ENCODE results near the gene CCP110. TPM values are rescaled to one million over a fixed set of nuclear protein-coding genes. Genes with fewer than 3 reads are reported as not detected.

The CCP110 gene, protein sequence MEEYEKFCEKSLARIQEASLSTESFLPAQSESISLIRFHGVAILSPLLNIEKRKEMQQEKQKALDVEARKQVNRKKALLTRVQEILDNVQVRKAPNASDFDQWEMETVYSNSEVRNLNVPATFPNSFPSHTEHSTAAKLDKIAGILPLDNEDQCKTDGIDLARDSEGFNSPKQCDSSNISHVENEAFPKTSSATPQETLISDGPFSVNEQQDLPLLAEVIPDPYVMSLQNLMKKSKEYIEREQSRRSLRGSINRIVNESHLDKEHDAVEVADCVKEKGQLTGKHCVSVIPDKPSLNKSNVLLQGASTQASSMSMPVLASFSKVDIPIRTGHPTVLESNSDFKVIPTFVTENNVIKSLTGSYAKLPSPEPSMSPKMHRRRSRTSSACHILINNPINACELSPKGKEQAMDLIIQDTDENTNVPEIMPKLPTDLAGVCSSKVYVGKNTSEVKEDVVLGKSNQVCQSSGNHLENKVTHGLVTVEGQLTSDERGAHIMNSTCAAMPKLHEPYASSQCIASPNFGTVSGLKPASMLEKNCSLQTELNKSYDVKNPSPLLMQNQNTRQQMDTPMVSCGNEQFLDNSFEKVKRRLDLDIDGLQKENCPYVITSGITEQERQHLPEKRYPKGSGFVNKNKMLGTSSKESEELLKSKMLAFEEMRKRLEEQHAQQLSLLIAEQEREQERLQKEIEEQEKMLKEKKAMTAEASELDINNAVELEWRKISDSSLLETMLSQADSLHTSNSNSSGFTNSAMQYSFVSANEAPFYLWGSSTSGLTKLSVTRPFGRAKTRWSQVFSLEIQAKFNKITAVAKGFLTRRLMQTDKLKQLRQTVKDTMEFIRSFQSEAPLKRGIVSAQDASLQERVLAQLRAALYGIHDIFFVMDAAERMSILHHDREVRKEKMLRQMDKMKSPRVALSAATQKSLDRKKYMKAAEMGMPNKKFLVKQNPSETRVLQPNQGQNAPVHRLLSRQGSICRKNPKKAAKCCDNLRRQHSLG
- 24.8 and 25.5 TPM in 2 replicates for total RNA-seq
- long read RNA-seq, full-length matches to known transcripts, result 1 of 89 reads
- long read RNA-seq, partial matches to known transcripts, result 73 of 89 reads
- long read RNA-seq, other reads (novel, unspliced or antisense), result 15 of 89 reads

DNA sequence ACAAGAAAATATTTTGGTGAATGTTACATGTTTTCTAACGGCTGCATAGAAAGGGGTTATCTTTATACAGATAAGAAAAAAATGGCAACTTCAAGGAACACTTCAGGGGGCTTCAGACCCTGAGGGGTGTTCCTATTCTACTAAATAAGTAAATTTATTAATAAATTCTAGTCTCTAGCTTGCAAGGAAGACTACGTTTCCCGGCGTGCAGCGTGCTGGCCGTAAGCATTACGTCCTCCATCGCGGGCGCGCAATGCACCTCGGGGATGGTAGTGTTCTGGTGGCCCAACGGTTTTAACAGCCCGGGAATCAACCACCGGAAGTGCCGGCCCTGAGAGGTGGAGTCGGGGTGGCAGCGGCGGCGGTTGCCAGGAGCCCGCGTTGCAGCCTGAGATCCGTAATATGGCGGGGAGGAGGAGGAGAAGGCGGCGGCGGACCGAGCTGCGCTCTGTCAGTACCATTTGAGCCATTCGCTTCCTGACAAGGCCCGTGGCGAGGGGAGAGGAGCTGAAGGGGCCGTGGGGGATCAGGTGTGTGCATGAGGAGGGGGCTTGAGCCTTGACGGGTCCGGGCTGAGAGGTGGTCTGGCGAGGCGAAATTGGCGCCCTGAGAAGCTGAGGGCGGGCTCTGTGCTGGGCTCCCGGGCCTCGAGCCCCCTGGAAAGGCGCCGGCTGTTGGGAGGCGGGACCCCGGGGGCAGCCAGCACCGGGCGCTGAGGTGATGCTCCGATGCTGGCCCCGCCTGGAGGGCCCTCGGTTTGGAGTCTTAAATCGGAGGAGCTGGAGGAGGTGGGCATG is at the start of gene CCP110:
Gene CCP110, plus strand, starts transcription at position 384 of the 797 bp plus-strand sequence. CDS start 3,940 bp downstream, outside the sequence.
- H3K4me1 Mint-ChIP-seq (ENCODE audit: low read depth), result peaks cover 37% of the 10 kb centered on the region

DNA sequence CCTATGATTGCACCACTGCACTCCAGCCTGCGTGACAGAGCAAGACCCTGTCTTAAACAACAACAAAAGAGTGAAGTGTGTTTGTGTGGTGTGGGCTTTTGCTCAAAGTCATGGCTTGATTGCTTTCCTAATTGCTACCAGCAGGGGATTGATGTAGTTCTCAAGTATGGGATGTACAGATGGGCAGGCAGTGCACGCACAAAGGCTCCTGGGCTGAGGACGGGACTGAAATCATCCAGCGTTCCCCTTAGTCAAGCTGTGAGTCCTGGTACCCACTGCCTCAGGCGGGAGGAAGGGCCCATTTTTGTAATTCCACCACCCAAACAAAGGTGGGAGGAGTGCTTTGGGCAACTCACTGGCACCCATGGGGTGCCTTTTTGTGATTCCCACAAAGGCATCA is 49.1 kb upstream of the CCP110 start:
- Mint-ChIP-seq H3K4me1 (ENCODE audit: low read depth) (peaks cover 15% of the 10 kb centered on the region), H3K27ac (no peak overlapping the region), H3K4me3 (ENCODE audit: low read depth) (no peak overlapping the region), H3K27me3 (no peaks in the 10 kb centered on the region), H3K9me3 (ENCODE audit: low read depth) (peaks cover 8% of the 10 kb centered on the region), H3K36me3 (ENCODE audit: insufficient read depth) (peaks cover 13% of the 10 kb centered on the region)
- TF ChIP-seq, protein P1, sequence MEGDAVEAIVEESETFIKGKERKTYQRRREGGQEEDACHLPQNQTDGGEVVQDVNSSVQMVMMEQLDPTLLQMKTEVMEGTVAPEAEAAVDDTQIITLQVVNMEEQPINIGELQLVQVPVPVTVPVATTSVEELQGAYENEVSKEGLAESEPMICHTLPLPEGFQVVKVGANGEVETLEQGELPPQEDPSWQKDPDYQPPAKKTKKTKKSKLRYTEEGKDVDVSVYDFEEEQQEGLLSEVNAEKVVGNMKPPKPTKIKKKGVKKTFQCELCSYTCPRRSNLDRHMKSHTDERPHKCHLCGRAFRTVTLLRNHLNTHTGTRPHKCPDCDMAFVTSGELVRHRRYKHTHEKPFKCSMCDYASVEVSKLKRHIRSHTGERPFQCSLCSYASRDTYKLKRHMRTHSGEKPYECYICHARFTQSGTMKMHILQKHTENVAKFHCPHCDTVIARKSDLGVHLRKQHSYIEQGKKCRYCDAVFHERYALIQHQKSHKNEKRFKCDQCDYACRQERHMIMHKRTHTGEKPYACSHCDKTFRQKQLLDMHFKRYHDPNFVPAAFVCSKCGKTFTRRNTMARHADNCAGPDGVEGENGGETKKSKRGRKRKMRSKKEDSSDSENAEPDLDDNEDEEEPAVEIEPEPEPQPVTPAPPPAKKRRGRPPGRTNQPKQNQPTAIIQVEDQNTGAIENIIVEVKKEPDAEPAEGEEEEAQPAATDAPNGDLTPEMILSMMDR (IDR thresholded peaks at IDR 0.05; ENCODE audit: unreplicated experiment), result no peak
- DNase-seq (ENCODE audit: low spot score, unreplicated experiment), result no peak

More for the DNA sequence above, at the start of gene CCP110:
- Mint-ChIP-seq H3K27me3 (no peaks in the 10 kb centered on the region), H3K36me3 (ENCODE audit: insufficient read depth) (no peaks in the 10 kb centered on the region), H3K4me3 (ENCODE audit: low read depth) (peak within 1 kb of the TSS; percentile 98), H3K9me3 (ENCODE audit: low read depth) (no peaks in the 10 kb centered on the region), H3K27ac (peak within 1 kb of the TSS; percentile 95)
- peak; percentile 76 for DNase-seq (ENCODE audit: low spot score, unreplicated experiment)
- TF ChIP-seq, protein P1 (IDR thresholded peaks at IDR 0.05; ENCODE audit: unreplicated experiment), result no peak

DNA sequence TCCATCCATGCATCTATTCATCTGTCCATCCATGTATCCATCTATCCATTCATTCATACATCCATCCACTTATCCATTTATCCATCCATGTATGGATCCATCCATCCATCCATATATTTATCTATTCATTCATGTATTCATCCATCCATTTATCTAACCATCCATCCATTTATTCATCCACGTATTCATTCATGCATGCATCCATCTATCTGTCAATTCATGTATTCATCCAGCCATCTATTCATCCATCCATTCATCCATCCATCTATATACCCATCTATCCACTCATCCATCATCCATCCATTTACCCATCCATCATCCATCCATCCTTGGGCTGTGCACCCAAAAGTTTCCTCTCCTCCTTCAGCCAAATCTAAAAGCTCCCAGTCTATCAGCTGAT is 45.2 kb upstream of the CCP110 start:
- H3K4me1 Mint-ChIP-seq (ENCODE audit: low read depth), result peaks cover 18% of the 10 kb centered on the region
- peaks cover 8% of the 10 kb centered on the region for H3K9me3 Mint-ChIP-seq (ENCODE audit: low read depth)
- peaks cover 11% of the 10 kb centered on the region for H3K36me3 Mint-ChIP-seq (ENCODE audit: insufficient read depth)
- no peak for DNase-seq (ENCODE audit: low spot score, unreplicated experiment)
- TF ChIP-seq, protein P1 (IDR thresholded peaks at IDR 0.05; ENCODE audit: unreplicated experiment), result no peak
- peak overlapping the region; percentile 83 for H3K27ac Mint-ChIP-seq
- no peaks in the 10 kb centered on the region for H3K27me3 Mint-ChIP-seq
- H3K4me3 Mint-ChIP-seq (ENCODE audit: low read depth), result no peak overlapping the region

DNA sequence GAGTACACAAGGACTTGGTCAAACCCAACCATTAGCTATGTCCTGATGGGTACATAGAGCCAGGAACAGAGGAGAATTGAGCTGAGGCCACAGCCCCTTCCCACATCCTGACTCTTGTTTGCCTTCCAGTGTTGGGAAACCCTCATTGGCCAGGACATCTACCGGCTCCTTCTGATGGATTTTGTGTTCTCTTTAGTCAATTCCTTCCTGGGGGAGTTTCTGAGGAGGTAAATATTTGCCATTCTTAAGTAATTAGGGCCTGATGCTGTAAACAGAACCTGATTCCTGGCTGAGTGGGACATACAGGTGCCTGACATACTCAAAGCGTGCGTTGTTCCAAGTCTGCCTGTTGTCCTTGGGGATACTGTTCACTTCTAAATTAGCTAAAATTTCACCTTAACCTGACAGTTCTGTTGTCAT is 44.4 kb upstream of the CCP110 start:
- TF ChIP-seq, protein P1 (IDR thresholded peaks at IDR 0.05; ENCODE audit: unreplicated experiment), result no peak
- peaks cover 8% of the 10 kb centered on the region for H3K9me3 Mint-ChIP-seq (ENCODE audit: low read depth)
- H3K36me3 Mint-ChIP-seq (ENCODE audit: insufficient read depth), result peaks cover 8% of the 10 kb centered on the region
- H3K4me3 Mint-ChIP-seq (ENCODE audit: low read depth), result no peak overlapping the region
- peak overlapping the region; percentile 83 for H3K27ac Mint-ChIP-seq
- no peaks in the 10 kb centered on the region for H3K27me3 Mint-ChIP-seq
- peaks cover 18% of the 10 kb centered on the region for H3K4me1 Mint-ChIP-seq (ENCODE audit: low read depth)
- no peak for DNase-seq (ENCODE audit: low spot score, unreplicated experiment)

Measured in progenitor cell of endocrine pancreas (in vitro differentiated cells).